ENCODE measurements around the gene TMEM255A. TPM values are rescaled to one million over a fixed set of nuclear protein-coding genes. Genes with fewer than 3 reads are reported as not detected.

The TMEM255A gene
- total and polyA plus RNA-seq, 12 donors: 0.09 to 1.3 (median 0.30) TPM; not detected in 1

GRCh38 chrX:120286733-120287512 lies 24.3 kb downstream of the TMEM255A start:
- no peak overlapping the region for H3K4me3 ChIP-seq
- no peaks in the 10 kb centered on the region for H3K27me3 ChIP-seq
- TF ChIP-seq CTCF (IDR thresholded peaks at IDR 0.05): no peak
- DNase-seq (no peak), ATAC-seq (no peak)
- H3K36me3 ChIP-seq: no peaks in the 10 kb centered on the region
- no peaks in the 10 kb centered on the region for H3K9me3 ChIP-seq
- H3K4me1 ChIP-seq: peaks cover 0 to 8% (median 0%) of the 10 kb centered on the region in 9 donors
- intact Hi-C loops (cut with DNase I): no loop called here
- no peak overlapping the region for H3K27ac ChIP-seq
- 73 to 79% methylated on average over 4 of the region's 4 CpGs for WGBS, 2 donors

GRCh38 chrX:120282697-120283096 lies 28.6 kb downstream of the TMEM255A start:
- DNase-seq (no peak), ATAC-seq (no peak)
- 63 to 75% methylated on average over 1 of the region's 1 CpG for WGBS, 2 donors
- no peak for TF ChIP-seq CTCF (IDR thresholded peaks at IDR 0.05)
- Histone ChIP-seq H3K4me1 (peaks cover 0 to 8% (median 0%) of the 10 kb centered on the region in 9 donors), H3K27ac (peak overlapping the region in 3 of 10 donors; percentile 60 to 65 (median 64)), H3K9me3 (no peaks in the 10 kb centered on the region), H3K36me3 (no peaks in the 10 kb centered on the region), H3K4me3 (no peak overlapping the region), H3K27me3 (peaks cover 0 to 4% (median 0%) of the 10 kb centered on the region in 7 donors)
- intact Hi-C loops (cut with DNase I): no loop called here

GRCh38 chrX:120281761-120282160 lies 29.5 kb downstream of the TMEM255A start:
- Histone ChIP-seq H3K4me1 (peaks cover 0 to 8% (median 0%) of the 10 kb centered on the region in 9 donors), H3K36me3 (no peaks in the 10 kb centered on the region), H3K27me3 (peaks cover 0 to 11% (median 0%) of the 10 kb centered on the region in 7 donors), H3K27ac (peak overlapping the region in 4 of 10 donors; percentile 16 to 65 (median 62)), H3K4me3 (no peak overlapping the region), H3K9me3 (no peaks in the 10 kb centered on the region)
- ATAC-seq: peak in 1 of 8 donors; percentile 11
- TF ChIP-seq CTCF (IDR thresholded peaks at IDR 0.05): no peak
- 37 to 50% methylated on average over 4 of the region's 4 CpGs for WGBS, 2 donors
- no peak for DNase-seq
- intact Hi-C loops (cut with DNase I): no loop called here

- H3K9me3 ChIP-seq: no peaks in the 10 kb centered on the region
- 92 to 95% methylated on average over 10 of the region's 10 CpGs for WGBS, 2 donors
- no peak for ATAC-seq
These were observed 30.1 kb downstream of the TMEM255A start for GRCh38 chrX:120281021-120281624.

More at GRCh38 chrX:120281021-120281624, 30.1 kb downstream of the TMEM255A start:
- H3K36me3 ChIP-seq: no peaks in the 10 kb centered on the region
- H3K4me1 ChIP-seq: peaks cover 0 to 8% (median 0%) of the 10 kb centered on the region in 9 donors
- intact Hi-C loops (cut with DNase I): no loop called here
- H3K27me3 ChIP-seq: peaks cover 0 to 17% (median 0%) of the 10 kb centered on the region in 7 donors
- peak overlapping the region in 1 of 10 donors; percentile 60 for H3K27ac ChIP-seq
- DNase-seq: no peak
- TF ChIP-seq CTCF (IDR thresholded peaks at IDR 0.05): no peak
- H3K4me3 ChIP-seq: no peak overlapping the region
